Measurements from ENCODE around the gene HILPDA. TPM values are rescaled to one million over a fixed set of nuclear protein-coding genes. Genes with fewer than 3 reads are reported as not detected.

Gene HILPDA
- total and polyA plus RNA-seq, 2 of the 4 experiments (the other 2 are of a cell fraction): 31.2 to 35.6 TPM

DNA sequence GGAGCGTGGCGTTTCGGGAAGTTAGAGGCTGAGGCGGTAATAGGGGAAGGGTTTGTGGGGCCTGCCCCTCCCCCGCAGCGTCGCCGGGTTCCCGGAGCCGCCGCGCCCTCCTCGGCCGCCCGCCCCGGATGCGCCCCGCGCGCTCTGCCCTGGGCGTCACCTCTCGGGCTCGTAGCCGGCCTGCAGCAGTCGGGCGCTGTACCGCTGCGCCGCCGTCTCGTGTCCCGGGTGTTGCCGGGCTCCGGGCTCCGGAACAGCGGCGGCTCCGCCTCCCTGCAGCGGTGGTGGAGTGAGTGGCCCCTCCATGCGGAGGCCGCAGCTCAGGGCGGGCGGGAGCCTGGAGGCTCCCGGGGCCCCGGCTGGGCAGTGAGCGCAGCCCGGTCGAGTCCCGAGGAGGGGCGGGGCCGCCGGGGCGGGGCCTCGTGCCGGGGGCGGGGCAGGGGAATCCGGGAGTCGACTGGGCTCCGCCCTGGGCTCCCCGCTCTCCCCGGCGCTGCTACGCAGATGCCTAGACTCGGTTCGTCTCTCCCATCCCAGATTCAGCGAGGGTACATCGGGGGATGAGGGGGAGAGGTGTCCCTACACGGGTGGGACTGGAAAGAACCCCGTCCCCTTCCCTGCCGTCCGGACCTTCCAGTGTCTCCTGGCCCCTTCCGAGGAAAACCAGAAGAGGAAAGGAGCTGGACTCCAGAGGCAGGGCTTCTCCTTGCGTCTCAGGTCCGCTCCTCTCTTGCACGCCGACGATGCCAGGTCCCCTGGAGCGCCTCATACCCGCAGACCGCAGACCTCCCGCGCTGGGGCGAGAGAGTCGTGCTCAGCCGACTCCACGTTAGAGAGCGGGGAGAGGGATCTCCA is 45.9 kb upstream of the HILPDA start, which contains the start of gene IMPDH1:
Gene IMPDH1, minus strand, starts transcription at position 387 of the 855 bp plus-strand sequence. Its CDS starts 81 bp downstream, at position 306.
- ChIA-PET CTCF (interaction anchor here (1.4 to 1.9 kb wide), 2 partner anchors 23 to 52 kb away, joined by 3 to 6 read pairs; no protein-coding TSS in a partner anchor), POLR2A (ENCODE audit: unreplicated experiment) (no interaction called here)
- peak; percentile 89 for ATAC-seq (ENCODE audit: low read depth)
- dilution Hi-C loops (cut with HindIII; ENCODE audit: low sequenced_read_pairs, unreplicated experiment): no loop called here
- Histone ChIP-seq H3K4me1 (ENCODE audit: control insufficient read depth, insufficient read depth, low read length) (peaks cover 15% of the 10 kb centered on the region), H3K79me1 (ENCODE audit: low read depth in 1 of 2, low read length in 2 of 2) (peaks cover 5 to 25% of the 10 kb centered on the region in 2 experiments; a peak in 3 of 4 replicates), H2BK5ac (ENCODE audit: low read depth, low read length, poor library complexity, severe bottlenecking) (peak within 1 kb of the TSS; percentile 83), H3K56ac (ENCODE audit: extremely low read depth, insufficient read depth, low read length) (peak within 1 kb of the TSS; percentile 48), H4K8ac (ENCODE audit: low read depth in 2 of 2, low read length in 2 of 2) (peak within 1 kb of the TSS; percentile 79 to 86), H3K4me3 (ENCODE audit: insufficient read depth, low read depth, low read length) (peak within 1 kb of the TSS; percentile 96), H3K14ac (replicated peaks; ENCODE audit: low read depth, low read length) (peak within 1 kb of the TSS; percentile 91), H2BK120ac (ENCODE audit: low read depth, low read length) (peak within 1 kb of the TSS; percentile 82), H3K36me3 (ENCODE audit: control insufficient read depth, insufficient read depth, low read length) (no peaks in the 10 kb centered on the region), H3K9me3 (ENCODE audit: control insufficient read depth, insufficient read depth, low read length) (peaks cover 4% of the 10 kb centered on the region; the same call in 1 of the 2 replicates), H3K18ac (ENCODE audit: low read depth, low read length) (peak within 1 kb of the TSS; percentile 90), H3K27ac (ENCODE audit: insufficient read depth, low read length) (peak within 1 kb of the TSS; percentile 69), H4K5ac (ENCODE audit: low read depth, low read length) (peak within 1 kb of the TSS; percentile 86), H3K4ac (ENCODE audit: low read depth, low read length) (peak within 1 kb of the TSS; percentile 73), H3K9me1 (ENCODE audit: insufficient read depth, low read length) (peaks cover 2% of the 10 kb centered on the region; the same call in 1 of the 2 replicates), H2BK15ac (ENCODE audit: low read depth, low read length) (peak within 1 kb of the TSS; percentile 89), H2AK5ac (ENCODE audit: low read depth, low read length) (peak within 1 kb of the TSS; percentile 24; the same call in 1 of the 2 replicates), H3K23ac (ENCODE audit: low read depth, low read length) (peak within 1 kb of the TSS; percentile 81), H4K20me1 (ENCODE audit: insufficient read depth, low read length) (0 out of 2 replicates have a peak, but pooled peaks cover 2% of the 10 kb centered on the region), H2AK9ac (replicated peaks; ENCODE audit: low read depth, low read length, poor library complexity) (peak within 1 kb of the TSS; percentile 96), H4K91ac (ENCODE audit: insufficient read depth, low read depth, low read length) (peak within 1 kb of the TSS; percentile 86), H3K27me3 (ENCODE audit: control insufficient read depth, insufficient read depth, low read length) (peaks cover 8% of the 10 kb centered on the region), H3K4me2 (ENCODE audit: low read depth, low read length) (peak within 1 kb of the TSS; percentile 98), H2AFZ (replicated peaks; ENCODE audit: low read length, poor library complexity) (peak within 1 kb of the TSS; percentile 97), H2BK20ac (ENCODE audit: low read depth, low read length) (peak within 1 kb of the TSS; percentile 34; the same call in 1 of the 2 replicates), H3K9ac (ENCODE audit: low read depth, low read length) (peak within 1 kb of the TSS; percentile 85)
- intact Hi-C loops (cut with micrococcal nuclease): no loop called here
- in situ Hi-C loops (cut with MboI; ENCODE audit: low sequenced_read_pairs): no loop called here
- TF ChIP-seq FOS (IDR thresholded peaks at IDR 0.05; ENCODE audit: low read depth, low read length) (0 out of 2 replicates have a peak, but pooled peaks have one; percentile 5), CEBPB (IDR thresholded peaks at IDR 0.05; ENCODE audit: low read depth, low read length) (no peak), SMC3 (IDR thresholded peaks at IDR 0.05; ENCODE audit: low read depth, low read length) (no peak), RFX5 (IDR thresholded peaks at IDR 0.05; ENCODE audit: low read depth, low read length) (no peak), RCOR1 (IDR thresholded peaks at IDR 0.05; ENCODE audit: insufficient replicate concordance, low read length) (no peak), MAZ (IDR thresholded peaks at IDR 0.05; ENCODE audit: borderline replicate concordance, low read depth, low read length) (peak; percentile 50; the same call in 1 of the 2 replicates), BHLHE40 (IDR thresholded peaks at IDR 0.05; ENCODE audit: low read depth, low read length) (peak; percentile 80), CTCF (conservative IDR thresholded peaks at IDR 0.05; ENCODE audit: low read depth, low read length) (no peak), POLR2A (IDR thresholded peaks at IDR 0.05; ENCODE audit: low read depth, low read length) (no peak), USF2 (IDR thresholded peaks at IDR 0.05; ENCODE audit: low read depth, low read length) (no peak)
- 0% methylated on average over 19 of the region's 87 CpGs; no CpG with 5 or more reads in 1 of the 2 experiments for WGBS, 2 experiments (ENCODE audit: extremely low coverage in 2 of 2, insufficient read length in 1 of 2)
- BruUV-seq (replicated peaks): no TSS peak
- peak; percentile 81 for DNase-seq

Measured in IMR-90 (cell line).